HuH-7 (cell line): ENCODE measurements around the gene KCNQ1.

Experiments
- DNase-seq: peaks from one replicate; pipeline ENCODE4 v3.0.0; 2011; ENCODE audit warnings: low spot score

KCNQ1 gene

GRCh38 chr11:2779981-2780849, 335.4 kb downstream of the KCNQ1 start:
- DNase-seq = no peak

GRCh38 chr11:2780850-2781407, 336.1 kb downstream of the KCNQ1 start:
- no peak for DNase-seq

- no peak for DNase-seq
Observed at GRCh38 chr11:2781408-2782274, 336.8 kb downstream of the KCNQ1 start.

GRCh38 chr11:2782769-2783168, 338.0 kb downstream of the KCNQ1 start:
- DNase-seq = no peak

GRCh38 chr11:2783536-2784082, 338.8 kb downstream of the KCNQ1 start:
- no peak for DNase-seq

GRCh38 chr11:2787816-2788167, 343.0 kb downstream of the KCNQ1 start:
- no peak for DNase-seq

- DNase-seq = no peak
Observed at GRCh38 chr11:2788168-2789071, 343.6 kb downstream of the KCNQ1 start.

GRCh38 chr11:2789331-2789730, 344.5 kb downstream of the KCNQ1 start:
- DNase-seq = no peak

GRCh38 chr11:2789791-2790567, 345.2 kb downstream of the KCNQ1 start:
- DNase-seq = no peak

- DNase-seq = no peak
Observed at GRCh38 chr11:2790568-2790921, 345.7 kb downstream of the KCNQ1 start.

GRCh38 chr11:2791139-2791520, 346.3 kb downstream of the KCNQ1 start:
- DNase-seq = no peak

- no peak for DNase-seq
Observed at GRCh38 chr11:2791521-2792380, 346.9 kb downstream of the KCNQ1 start.

- no peak for DNase-seq
Observed at GRCh38 chr11:2792381-2793250, 347.8 kb downstream of the KCNQ1 start.

- DNase-seq = no peak
Observed at GRCh38 chr11:2793701-2794045, 348.9 kb downstream of the KCNQ1 start.

- no peak for DNase-seq
Observed at GRCh38 chr11:2794046-2794967, 349.5 kb downstream of the KCNQ1 start.

GRCh38 chr11:2794968-2795322, 350.1 kb downstream of the KCNQ1 start:
- no peak for DNase-seq

GRCh38 chr11:2795491-2795991, 350.7 kb downstream of the KCNQ1 start:
- no peak for DNase-seq

- no peak for DNase-seq
Observed at GRCh38 chr11:2796091-2796490, 351.3 kb downstream of the KCNQ1 start.
